GM13976 (cell line): ENCODE measurements around the gene DGKB.

Experiments
- DNase-seq: peaks from one replicate; pipeline ENCODE4 v3.0.0; 2012; ENCODE audit warnings: low spot score
- CTCF ChIP-seq: IDR thresholded peaks from 2 replicates; pipeline ENCODE4 v1.5.1; 2012; ENCODE audit warnings: borderline replicate concordance, mild to moderate bottlenecking; ENCODE audit not compliant: insufficient read depth; ENCODE audit errors: extremely low read depth, missing control alignments, control extremely low read depth
- in situ Hi-C: fragments of 300-500 bp; cut with MboI; formaldehyde crosslinking; loops from one replicate; pipeline ENCODE4 v1.12.0; 2022; ENCODE audit warnings: low sequenced_read_pairs, mixed read lengths, inconsistent platforms; ENCODE audit not compliant: unreplicated experiment

DGKB gene

DNA sequence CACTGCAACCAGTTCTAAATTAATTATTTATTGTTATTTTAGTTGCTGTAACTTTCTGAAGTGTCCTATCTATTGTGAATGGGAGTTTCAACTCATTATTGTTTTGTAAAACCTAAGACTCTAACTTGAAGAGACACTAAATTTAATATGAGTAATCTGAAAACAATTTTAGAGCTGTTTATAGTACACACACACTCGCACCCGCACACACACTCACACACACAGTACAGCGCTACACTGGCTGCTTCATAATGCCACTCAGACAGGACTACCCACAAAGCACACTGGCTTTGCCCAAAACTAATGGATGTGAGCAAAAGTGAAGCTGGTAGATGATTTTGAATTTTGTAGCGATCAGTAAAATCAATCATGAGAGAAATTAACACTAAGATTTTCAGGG is 674.2 kb downstream of the DGKB start:
- no peak for TF ChIP-seq CTCF
- no peak for DNase-seq
- in situ Hi-C loops, result no loop called here

- no peak for DNase-seq
- TF ChIP-seq CTCF, result no peak
- in situ Hi-C loops, result no loop called here
Observed at GRCh38 chr7:14226126-14226525, 676.4 kb downstream of the DGKB start.

GRCh38 chr7:14219125-14219524 is 683.4 kb downstream of the DGKB start:
- DNase-seq, result no peak
- TF ChIP-seq CTCF, result no peak
- in situ Hi-C loops, result no loop called here

GRCh38 chr7:14218338-14218737 is 684.2 kb downstream of the DGKB start:
- no peak for TF ChIP-seq CTCF
- in situ Hi-C loops, result no loop called here
- no peak for DNase-seq

DNA sequence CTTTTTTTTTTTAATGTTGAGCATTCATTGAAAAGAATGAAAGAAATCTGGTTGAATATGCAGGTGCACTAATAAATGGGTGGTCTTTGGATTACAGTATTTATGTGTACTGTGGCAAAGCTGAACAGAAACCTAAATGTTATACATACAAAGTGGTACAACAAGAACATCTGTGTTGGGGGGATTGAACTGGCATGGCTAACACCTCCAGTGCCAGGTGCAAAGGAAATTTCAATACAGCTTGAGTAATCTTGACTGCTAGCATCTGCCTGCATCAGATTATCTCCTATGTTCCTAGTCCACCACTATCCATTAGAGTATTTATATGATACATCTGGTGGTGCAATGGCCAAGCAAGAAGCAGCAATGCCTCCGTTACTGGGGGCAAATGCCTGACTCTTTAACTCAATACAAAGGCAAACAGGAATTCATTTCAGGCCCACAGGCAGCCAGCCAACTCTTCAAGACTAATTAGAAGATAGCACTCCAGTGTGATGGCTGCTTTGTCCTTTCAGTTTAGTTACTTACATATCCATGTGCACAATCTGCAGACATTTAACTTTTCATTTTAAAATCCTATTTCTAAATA is 692.6 kb downstream of the DGKB start:
- in situ Hi-C loops, result no loop called here
- TF ChIP-seq CTCF, result no peak
- no peak for DNase-seq

GRCh38 chr7:14207711-14208110 is 694.8 kb downstream of the DGKB start:
- TF ChIP-seq CTCF, result no peak
- in situ Hi-C loops, result no loop called here
- no peak for DNase-seq

- no peak for DNase-seq
- in situ Hi-C loops, result no loop called here
- no peak for TF ChIP-seq CTCF
Observed at GRCh38 chr7:14207138-14207537, 695.4 kb downstream of the DGKB start.
